Neural progenitor cell (in vitro differentiated cells): ENCODE measurements around the gene NR3C2. TPM values are rescaled to one million over a fixed set of nuclear protein-coding genes. Genes with fewer than 3 reads are reported as not detected.
A peak's percentile ranks its signal among the peaks of the same experiment; 100 is the strongest.

Source experiments
- DNase-seq: peaks from one replicate; pipeline ENCODE4 v3.0.0-alpha.2; 2016; ENCODE audit warnings: low spot score
- H2AFZ ChIP-seq: fragments of 200-600 bp; sonication (generic); replicated peaks from 2 replicates; pipeline ENCODE4 v1.6.1; 2016; ENCODE audit warnings: antibody characterized with exemption
- H3F3A ChIP-seq: fragments of 200-600 bp; sonication (generic); 2 replicates; pipeline ENCODE4 v1.6.1; 2016; ENCODE audit warnings: antibody characterized with exemption, low read depth
- H3K27ac ChIP-seq: fragments of 200-600 bp; sonication (generic); 2 replicates; pipeline ENCODE4 v1.5.1; 2016; ENCODE audit warnings: mild to moderate bottlenecking
- H3K27me3 ChIP-seq: fragments of 200-600 bp; sonication (generic); 2 replicates; pipeline ENCODE4 v1.6.1; 2016; ENCODE audit warnings: mild to moderate bottlenecking, moderate library complexity
- H3K36me3 ChIP-seq: fragments of 200-600 bp; sonication (generic); 2 replicates; pipeline ENCODE4 v1.5.1; 2016
- H3K4me1 ChIP-seq: fragments of 200-600 bp; sonication (generic); 2 replicates; pipeline ENCODE4 v1.6.1; 2016; ENCODE audit warnings: mixed run types
- H3K4me2 ChIP-seq: fragments of 200-600 bp; sonication (generic); 2 replicates; pipeline ENCODE4 v1.6.1; 2016
- H3K4me3 ChIP-seq: fragments of 200-600 bp; sonication (generic); 2 replicates; pipeline ENCODE4 v1.5.1; 2016
- H3K79me2 ChIP-seq: fragments of 200-600 bp; sonication (generic); 2 replicates; pipeline ENCODE4 v1.6.1; 2016; ENCODE audit warnings: low read depth
- H3K9ac ChIP-seq: fragments of 200-600 bp; sonication (generic); 2 replicates; pipeline ENCODE4 v1.6.1; 2016
- H3K9me3 ChIP-seq: fragments of 200-600 bp; sonication (generic); 2 replicates; pipeline ENCODE4 v1.5.1; 2016; ENCODE audit warnings: low read depth
- H4K20me1 ChIP-seq: fragments of 200-600 bp; sonication (generic); 2 replicates; pipeline ENCODE4 v1.6.1; 2016; ENCODE audit warnings: low read depth
- H3K27ac Mint-ChIP-seq: 3 replicates; pipeline ENCODE4 v1.8.0; 2021; ENCODE audit warnings: mixed read lengths
- H3K27me3 Mint-ChIP-seq: 2 replicates; pipeline ENCODE4 v1.8.0; 2022; ENCODE audit warnings: low read depth, mild to moderate bottlenecking, inconsistent platforms, moderate library complexity, mixed read lengths; ENCODE audit not compliant: insufficient read depth
- H3K36me3 Mint-ChIP-seq: 3 replicates; pipeline ENCODE4 v1.8.0; 2021; ENCODE audit warnings: mixed read lengths
- H3K4me1 Mint-ChIP-seq: 3 replicates; pipeline ENCODE4 v1.8.0; 2021; ENCODE audit warnings: mixed read lengths
- H3K4me3 Mint-ChIP-seq: 3 replicates; pipeline ENCODE4 v1.8.0; 2021; ENCODE audit warnings: mild to moderate bottlenecking, moderate library complexity, mixed read lengths
- H3K9me3 Mint-ChIP-seq: 3 replicates; pipeline ENCODE4 v1.8.0; 2020; ENCODE audit warnings: mixed read lengths
- EZH2 ChIP-seq: fragments of 200-600 bp; sonication (generic); IDR thresholded peaks from 2 replicates; pipeline ENCODE4 v1.6.1; 2017; ENCODE audit warnings: antibody characterized with exemption, mild to moderate bottlenecking, moderate library complexity
- EZH2phosphoT487 ChIP-seq: fragments of 200-600 bp; sonication (generic); IDR thresholded peaks from 2 replicates; pipeline ENCODE4 v1.6.1; 2017; ENCODE audit warnings: antibody characterized with exemption
- total RNA-seq: library from RNA; depleted of rRNA; stranded (reverse); fragments of >200 nt; gene quantifications from 2 replicates; pipeline ENCODE4 v1.2.3, GENCODE V29; 2015; ENCODE audit warnings: low replicate concordance
- TF ChIP-seq, protein P1 (sequence below): fragments of 200-600 bp; sonication (generic); IDR thresholded peaks from 2 replicates; pipeline ENCODE4 v1.5.1; 2017; ENCODE audit warnings: antibody characterized with exemption, mild to moderate bottlenecking

The NR3C2 gene
- total RNA-seq, 1 donor from 2014 or later, result 0.73 TPM

- Histone ChIP-seq H3K4me2 (no peak overlapping the region), H4K20me1 (no peaks in the 10 kb centered on the region), H3K4me1 (no peaks in the 10 kb centered on the region), H3K79me2 (no peaks in the 10 kb centered on the region), H3K4me3 (no peak overlapping the region), H3K36me3 (peaks cover 5% of the 10 kb centered on the region), H3K9me3 (peaks cover 10% of the 10 kb centered on the region), H2AFZ (no peak overlapping the region), H3K27ac (no peak overlapping the region), H3K9ac (no peak overlapping the region), H3F3A (no peaks in the 10 kb centered on the region), H3K27me3 (no peaks in the 10 kb centered on the region)
- Mint-ChIP-seq H3K27ac (no peak overlapping the region), H3K36me3 (no peaks in the 10 kb centered on the region), H3K9me3 (peaks cover 9% of the 10 kb centered on the region), H3K4me1 (no peaks in the 10 kb centered on the region), H3K4me3 (no peak overlapping the region), H3K27me3 (peaks cover 2% of the 10 kb centered on the region)
- TF ChIP-seq EZH2, result no peak
- TF ChIP-seq, protein P1, sequence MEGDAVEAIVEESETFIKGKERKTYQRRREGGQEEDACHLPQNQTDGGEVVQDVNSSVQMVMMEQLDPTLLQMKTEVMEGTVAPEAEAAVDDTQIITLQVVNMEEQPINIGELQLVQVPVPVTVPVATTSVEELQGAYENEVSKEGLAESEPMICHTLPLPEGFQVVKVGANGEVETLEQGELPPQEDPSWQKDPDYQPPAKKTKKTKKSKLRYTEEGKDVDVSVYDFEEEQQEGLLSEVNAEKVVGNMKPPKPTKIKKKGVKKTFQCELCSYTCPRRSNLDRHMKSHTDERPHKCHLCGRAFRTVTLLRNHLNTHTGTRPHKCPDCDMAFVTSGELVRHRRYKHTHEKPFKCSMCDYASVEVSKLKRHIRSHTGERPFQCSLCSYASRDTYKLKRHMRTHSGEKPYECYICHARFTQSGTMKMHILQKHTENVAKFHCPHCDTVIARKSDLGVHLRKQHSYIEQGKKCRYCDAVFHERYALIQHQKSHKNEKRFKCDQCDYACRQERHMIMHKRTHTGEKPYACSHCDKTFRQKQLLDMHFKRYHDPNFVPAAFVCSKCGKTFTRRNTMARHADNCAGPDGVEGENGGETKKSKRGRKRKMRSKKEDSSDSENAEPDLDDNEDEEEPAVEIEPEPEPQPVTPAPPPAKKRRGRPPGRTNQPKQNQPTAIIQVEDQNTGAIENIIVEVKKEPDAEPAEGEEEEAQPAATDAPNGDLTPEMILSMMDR, result no peak
- no peak for TF ChIP-seq EZH2phosphoT487
- DNase-seq, result no peak
Measured at GRCh38 chr4:148305751-148306150, 136.5 kb downstream of the NR3C2 start.

DNA sequence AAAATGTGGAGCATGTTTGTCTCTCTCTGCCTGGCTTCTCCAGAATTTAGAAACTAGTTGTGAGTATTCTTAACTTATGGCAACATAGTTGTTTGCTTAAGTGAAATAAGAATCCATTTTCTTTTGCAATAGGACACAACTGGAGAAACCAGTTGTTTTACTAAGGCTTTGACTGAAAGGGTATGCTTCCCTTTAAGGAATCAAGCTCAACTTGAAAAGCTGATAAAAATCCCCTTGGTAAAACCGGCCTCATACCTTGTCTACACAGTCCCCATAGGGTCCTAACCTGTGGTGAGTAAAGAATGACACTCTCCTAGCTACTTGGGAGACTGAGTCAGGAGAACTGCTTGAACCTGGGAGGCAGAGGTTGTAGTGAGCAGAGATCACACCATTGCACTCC lies 139.8 kb downstream of the NR3C2 start:
- TF ChIP-seq EZH2phosphoT487, result no peak
- DNase-seq, result no peak
- H3K4me1 ChIP-seq, result no peaks in the 10 kb centered on the region
- no peaks in the 10 kb centered on the region for H3K36me3 Mint-ChIP-seq
- H2AFZ ChIP-seq, result no peak overlapping the region
- H3K36me3 ChIP-seq, result peaks cover 5% of the 10 kb centered on the region
- no peak overlapping the region for H3K4me3 ChIP-seq
- H4K20me1 ChIP-seq, result no peaks in the 10 kb centered on the region
- H3K4me2 ChIP-seq, result no peak overlapping the region
- no peaks in the 10 kb centered on the region for H3F3A ChIP-seq
- peaks cover 18% of the 10 kb centered on the region for H3K9me3 ChIP-seq
- no peaks in the 10 kb centered on the region for H3K27me3 ChIP-seq
- H3K9me3 Mint-ChIP-seq, result peaks cover 24% of the 10 kb centered on the region
- H3K9ac ChIP-seq, result no peak overlapping the region
- H3K27ac ChIP-seq, result no peak overlapping the region
- no peak overlapping the region for H3K27ac Mint-ChIP-seq
- peaks cover 2% of the 10 kb centered on the region for H3K27me3 Mint-ChIP-seq
- H3K4me3 Mint-ChIP-seq, result no peak overlapping the region
- H3K79me2 ChIP-seq, result no peaks in the 10 kb centered on the region
- H3K4me1 Mint-ChIP-seq, result no peaks in the 10 kb centered on the region

DNA sequence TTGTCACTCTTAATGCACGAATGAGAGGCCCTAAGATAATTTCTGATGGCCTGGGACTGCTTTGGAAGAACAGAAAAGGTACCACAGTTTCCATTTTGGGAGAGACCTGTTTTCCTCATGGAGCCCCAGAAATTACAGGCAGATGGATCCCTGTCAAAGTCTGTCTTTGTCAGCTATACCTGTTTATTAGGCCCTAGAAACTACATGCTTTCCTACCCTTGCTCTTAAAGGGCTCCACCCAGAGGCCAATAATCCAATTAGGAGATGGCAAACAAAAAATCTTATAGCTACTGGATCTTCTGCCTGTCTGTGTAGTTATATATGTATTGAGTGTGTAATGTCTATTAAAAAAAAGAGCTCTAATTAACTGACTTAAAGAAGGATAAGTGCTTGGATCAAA lies 141.3 kb downstream of the NR3C2 start:
- Mint-ChIP-seq H3K27me3 (peaks cover 2% of the 10 kb centered on the region), H3K4me3 (no peak overlapping the region), H3K4me1 (no peaks in the 10 kb centered on the region), H3K27ac (no peak overlapping the region), H3K9me3 (peaks cover 24% of the 10 kb centered on the region), H3K36me3 (no peaks in the 10 kb centered on the region)
- no peaks in the 10 kb centered on the region for H3K79me2 ChIP-seq
- H3K4me2 ChIP-seq, result no peak overlapping the region
- H3K27me3 ChIP-seq, result no peaks in the 10 kb centered on the region
- H3F3A ChIP-seq, result no peaks in the 10 kb centered on the region
- H3K4me3 ChIP-seq, result no peak overlapping the region
- peaks cover 5% of the 10 kb centered on the region for H3K36me3 ChIP-seq
- H3K9me3 ChIP-seq, result peaks cover 18% of the 10 kb centered on the region
- H3K4me1 ChIP-seq, result no peaks in the 10 kb centered on the region
- no peak overlapping the region for H3K27ac ChIP-seq
- H3K9ac ChIP-seq, result no peak overlapping the region
- peak; percentile 24 for DNase-seq
- TF ChIP-seq EZH2phosphoT487, result no peak
- H2AFZ ChIP-seq, result no peak overlapping the region
- no peaks in the 10 kb centered on the region for H4K20me1 ChIP-seq

GRCh38 chr4:148299337-148299736 lies 142.9 kb downstream of the NR3C2 start:
- Histone ChIP-seq H3K9ac (no peak overlapping the region), H3K27me3 (no peaks in the 10 kb centered on the region), H3K27ac (no peak overlapping the region), H3K9me3 (peaks cover 18% of the 10 kb centered on the region), H4K20me1 (no peaks in the 10 kb centered on the region), H3K79me2 (no peaks in the 10 kb centered on the region), H3K4me2 (no peak overlapping the region), H3K4me3 (no peak overlapping the region), H2AFZ (no peak overlapping the region), H3K36me3 (peaks cover 5% of the 10 kb centered on the region), H3K4me1 (no peaks in the 10 kb centered on the region), H3F3A (no peaks in the 10 kb centered on the region)
- Mint-ChIP-seq H3K27me3 (no peaks in the 10 kb centered on the region), H3K36me3 (no peaks in the 10 kb centered on the region), H3K4me1 (no peaks in the 10 kb centered on the region), H3K9me3 (peaks cover 24% of the 10 kb centered on the region), H3K4me3 (no peak overlapping the region), H3K27ac (no peak overlapping the region)
- no peak for TF ChIP-seq EZH2phosphoT487
- TF ChIP-seq EZH2, result no peak
- TF ChIP-seq, protein P1, result no peak
- DNase-seq, result no peak
